SIG-M5 treated with dmso at 0.1 percent for 504 hours (cell line): ENCODE results near the gene TSPAN18.

Source experiments
- DNase-seq: peaks from one replicate; lab custom pipeline; 2025; ENCODE audit not compliant: unreplicated experiment; lab: John Stamatoyannopoulos, UW

The TSPAN18 gene

GRCh38 chr11:44736791-44737190, 10.0 kb downstream of the TSPAN18 start:
- DNase-seq: no peak

- peak; percentile 35 for DNase-seq
These were observed 10.7 kb downstream of the TSPAN18 start for GRCh38 chr11:44737245-44738085.

GRCh38 chr11:44738791-44739190, 12.0 kb downstream of the TSPAN18 start:
- DNase-seq: no peak

- no peak for DNase-seq
These were observed 14.2 kb downstream of the TSPAN18 start for GRCh38 chr11:44740967-44741366.

- no peak for DNase-seq
These were observed 15.2 kb downstream of the TSPAN18 start for GRCh38 chr11:44741976-44742375.

GRCh38 chr11:44742508-44743246, 15.9 kb downstream of the TSPAN18 start:
- no peak for DNase-seq

GRCh38 chr11:44743326-44743725, 16.6 kb downstream of the TSPAN18 start:
- no peak for DNase-seq

GRCh38 chr11:44743959-44744557, 17.3 kb downstream of the TSPAN18 start:
- no peak for DNase-seq

- no peak for DNase-seq
These were observed 20.1 kb downstream of the TSPAN18 start for GRCh38 chr11:44746894-44747293.

- no peak for DNase-seq
These were observed 20.6 kb downstream of the TSPAN18 start for GRCh38 chr11:44747316-44747715.

GRCh38 chr11:44747836-44748235, 21.1 kb downstream of the TSPAN18 start:
- DNase-seq: no peak

- DNase-seq: no peak
These were observed 21.8 kb downstream of the TSPAN18 start for GRCh38 chr11:44748606-44749005.

GRCh38 chr11:44749189-44749588, 22.4 kb downstream of the TSPAN18 start:
- DNase-seq: no peak

GRCh38 chr11:44750551-44751465, 24.0 kb downstream of the TSPAN18 start:
- no peak for DNase-seq

- no peak for DNase-seq
These were observed 25.5 kb downstream of the TSPAN18 start for GRCh38 chr11:44752300-44752699.

GRCh38 chr11:44752713-44753112, 26.0 kb downstream of the TSPAN18 start:
- no peak for DNase-seq

GRCh38 chr11:44753961-44754645, 27.3 kb downstream of the TSPAN18 start:
- DNase-seq: no peak

GRCh38 chr11:44754876-44755555, 28.3 kb downstream of the TSPAN18 start:
- DNase-seq: no peak
